A549 (cell line): ENCODE results near the gene CEP97. TPM values are rescaled to one million over a fixed set of nuclear protein-coding genes. Genes with fewer than 3 reads are reported as not detected.

Source experiments
- ATAC-seq, 2 experiments: fragments of 200-7000 bp in 1 of 2; fragments of >200 bp in 1 of 2; cut with Nextera tagmentation in 1 of 2; cut with Tn5 transposase in 1 of 2; 3 replicates each; pipeline versions ENCODE4 v1.8.0 to v1.9.1; 2018 to 2020; ENCODE audit warnings: mild to moderate bottlenecking in 1 of 2, moderate library complexity in 1 of 2
- CTCF ChIA-PET: fragments of 300-600 bp; sonication (Branson Sonifier 250); formaldehyde crosslinking; extraction: SDS; loops from one replicate; lab custom pipeline; 2021; ENCODE audit warnings: antibody characterized with exemption, inconsistent platforms; lab: Yijun Ruan, JAX
- POLR2A ChIA-PET: fragments of 350-600 bp; formaldehyde crosslinking; extraction: SDS; loops from one replicate; lab custom pipeline; 2021; ENCODE audit warnings: antibody characterized with exemption, inconsistent platforms; lab: Yijun Ruan, JAX
- DNase-seq, 2 experiments: peaks; one replicate each; pipeline versions ENCODE4 v3.0.0 to v3.0.0-alpha.2; 2011 to 2016; ENCODE audit warnings: low read depth in 1 of 2, low spot score in 1 of 2
- FAIRE-seq: peaks from 2 replicates; lab custom pipeline; 2011; peaks lifted over from hg19 to GRCh38; lab: Jason Lieb, UNC
- H3K27ac ChIP-seq, 2 experiments: fragments of >200 bp; sonication (Bioruptor Twin); formaldehyde crosslinking; 3 replicates each; pipeline ENCODE4 v1.5.1; 2016 to 2017
- H3K4me1 ChIP-seq: fragments of >200 bp; sonication (Bioruptor Twin); formaldehyde crosslinking; 3 replicates; pipeline ENCODE4 v1.6.1; 2016
- H3K4me2 ChIP-seq: fragments of >200 bp; sonication (Bioruptor Twin); formaldehyde crosslinking; 3 replicates; pipeline ENCODE4 v1.6.1; 2016
- H3K4me3 ChIP-seq: fragments of >200 bp; sonication (Bioruptor Twin); formaldehyde crosslinking; 3 replicates; pipeline ENCODE4 v1.5.1; 2016
- H3K9me3 ChIP-seq: fragments of >200 bp; sonication (Bioruptor Twin); formaldehyde crosslinking; 3 replicates; pipeline ENCODE4 v1.6.1; 2016
- CBX8 ChIP-seq: fragments of 200-600 bp; sonication (generic); IDR thresholded peaks from 2 replicates; pipeline ENCODE4 v1.6.1; 2016
- CHD4 ChIP-seq: fragments of 200-600 bp; sonication (generic); IDR thresholded peaks from 2 replicates; pipeline ENCODE4 v1.6.1; 2016; ENCODE audit warnings: antibody characterized with exemption, mild to moderate bottlenecking, borderline replicate concordance
- CTCF ChIP-seq: fragments of >200 bp; sonication (Bioruptor Twin); formaldehyde crosslinking; IDR thresholded peaks from 3 replicates; pipeline ENCODE4 v1.5.1; 2016
- EHF ChIP-seq: fragments of 250-450 bp; sonication (Bioruptor Pico); IDR thresholded peaks from 2 replicates; pipeline ENCODE4 v1.5.0; 2020; ENCODE audit warnings: mild to moderate bottlenecking
- EHMT2 ChIP-seq: fragments of 200-600 bp; sonication (generic); IDR thresholded peaks from 2 replicates; pipeline ENCODE4 v1.6.1; 2016; ENCODE audit warnings: antibody characterized with exemption, low read depth, mild to moderate bottlenecking, moderate library complexity
- EP300 ChIP-seq, 2 experiments: fragments of >200 bp; sonication (Bioruptor Twin); formaldehyde crosslinking; IDR thresholded peaks; 2 replicates in 1 of 2; 3 replicates in 1 of 2; pipeline ENCODE4 v1.6.1; 2016 to 2017
- ESRRA ChIP-seq: fragments of 150-350 bp; IDR thresholded peaks from 2 replicates; pipeline ENCODE4 v1.6.1; 2014; ENCODE audit warnings: mild to moderate bottlenecking, low read length, borderline replicate concordance
- GATA3 ChIP-seq: IDR thresholded peaks from 2 replicates; pipeline ENCODE4 v1.6.1; 2012; ENCODE audit warnings: borderline replicate concordance
- HDAC2 ChIP-seq: fragments of 200-600 bp; sonication (generic); IDR thresholded peaks from 2 replicates; pipeline ENCODE4 v1.6.1; 2016
- HMGXB4 ChIP-seq: fragments of 250-450 bp; sonication (Bioruptor Pico); IDR thresholded peaks from 2 replicates; pipeline ENCODE4 v1.5.0; 2021; ENCODE audit warnings: mild to moderate bottlenecking, moderate library complexity, borderline replicate concordance
- HOXB13 ChIP-seq: fragments of 250-450 bp; sonication (Bioruptor Pico); IDR thresholded peaks from 2 replicates; pipeline ENCODE4 v1.5.0; 2020; ENCODE audit warnings: low read depth, mild to moderate bottlenecking, moderate library complexity
- JUN ChIP-seq, 2 experiments: fragments of >200 bp; sonication (Bioruptor Twin); formaldehyde crosslinking; IDR thresholded peaks; 2 replicates in 1 of 2; 3 replicates in 1 of 2; pipeline ENCODE4 v1.6.1; 2016 to 2017
- KDM5A ChIP-seq: fragments of 200-600 bp; sonication (generic); IDR thresholded peaks from 2 replicates; pipeline ENCODE4 v1.6.1; 2016; ENCODE audit warnings: antibody characterized with exemption, mild to moderate bottlenecking
- MAFK ChIP-seq: fragments of 450-650 bp; IDR thresholded peaks from 2 replicates; pipeline ENCODE4 v1.6.1; 2014; ENCODE audit not compliant: partially characterized antibody
- MAZ ChIP-seq: fragments of 150-350 bp; IDR thresholded peaks from 2 replicates; pipeline ENCODE4 v1.6.1; 2014; ENCODE audit warnings: antibody characterized with exemption, low read depth, low read length, borderline replicate concordance
- MYC ChIP-seq: IDR thresholded peaks from 2 replicates; pipeline ENCODE4 v1.6.1; 2012; ENCODE audit warnings: mild to moderate bottlenecking, inconsistent platforms, low read length, improper control_type of control experiment, borderline replicate concordance
- NR3C1 ChIP-seq: fragments of >200 bp; sonication (Bioruptor Twin); formaldehyde crosslinking; IDR thresholded peaks from 3 replicates; pipeline ENCODE4 v1.6.1; 2017
- PHF8 ChIP-seq: fragments of 200-600 bp; sonication (generic); IDR thresholded peaks from 2 replicates; pipeline ENCODE4 v1.6.1; 2016; ENCODE audit warnings: low read depth, mild to moderate bottlenecking, antibody characterized with exemption, moderate library complexity, borderline replicate concordance
- POLR2A ChIP-seq: IDR thresholded peaks from 2 replicates; pipeline ENCODE4 v1.6.1; 2012; ENCODE audit warnings: mild to moderate bottlenecking, low read length
- RAD21 ChIP-seq, 2 experiments: fragments of >200 bp in 1 of 2; sonication (Bioruptor Twin) in 1 of 2; formaldehyde crosslinking in 1 of 2; IDR thresholded peaks in 1 of 2; conservative IDR thresholded peaks in 1 of 2; 2 replicates in 1 of 2; 3 replicates in 1 of 2; pipeline ENCODE4 v1.6.1; 2012 to 2018; ENCODE audit warnings: inconsistent platforms in 1 of 2
- RARB ChIP-seq: fragments of 250-450 bp; sonication (Bioruptor Pico); IDR thresholded peaks from 2 replicates; pipeline ENCODE4 v1.8.0; 2021; ENCODE audit warnings: mild to moderate bottlenecking, moderate library complexity
- RCOR1 ChIP-seq: fragments of 150-350 bp; IDR thresholded peaks from 2 replicates; pipeline ENCODE4 v1.6.1; 2014; ENCODE audit warnings: antibody characterized with exemption, low read length, low read depth
- RFX5 ChIP-seq: fragments of 450-650 bp; IDR thresholded peaks from 2 replicates; pipeline ENCODE4 v1.7.1; 2014; ENCODE audit warnings: antibody characterized with exemption, mild to moderate bottlenecking, moderate library complexity
- TP53 ChIP-seq: fragments of 250-450 bp; sonication (Bioruptor Pico); IDR thresholded peaks from 2 replicates; pipeline ENCODE4 v1.5.0; 2021; ENCODE audit warnings: mild to moderate bottlenecking, moderate library complexity
- USF2 ChIP-seq: fragments of 450-650 bp; IDR thresholded peaks from 2 replicates; pipeline ENCODE4 v1.6.1; 2014; ENCODE audit warnings: antibody characterized with exemption
- ZFP36 ChIP-seq: fragments of 450-650 bp; IDR thresholded peaks from 2 replicates; pipeline ENCODE4 v1.6.1; 2014; ENCODE audit warnings: borderline replicate concordance; ENCODE audit not compliant: partially characterized antibody
- WGBS: methylation state at CpG from one replicate; pipeline ENCODE4 v1.1.6; 2017; ENCODE audit errors: missing lambda C conversion rate; 5-methylcytosine and 5-hydroxymethylcytosine counted together
- polyA plus RNA-seq, 4 experiments: library from polyadenylated mRNA; depleted of rRNA in 3 of 4; stranded (reverse); fragments of >200 nt; fragmentation: RNase III in 1 of 4; extraction: RNeasy Plus Mini Kit Qiagen cat#74134 plus additional on column Dnase treatment in 1 of 4; gene quantifications; 2 replicates in 3 of 4; 3 replicates in 1 of 4; pipeline ENCODE4 v1.2.3, GENCODE V29; 2011 to 2017
- TF ChIP-seq, protein P1 (sequence below): IDR thresholded peaks from 2 replicates; pipeline ENCODE4 v1.6.1; 2012
- TF ChIP-seq, protein P2 (sequence below): fragments of 250-450 bp; sonication (Bioruptor Pico); IDR thresholded peaks from 2 replicates; pipeline ENCODE4 v1.5.0; 2020; ENCODE audit warnings: low read depth, mild to moderate bottlenecking, moderate library complexity

CEP97 gene
- polyA plus RNA-seq, 2 of the 4 experiments (the other 2 are of a cell fraction): 4.0 to 5.1 TPM

- ChIA-PET CTCF (interaction anchor here (1.2 kb wide), 1 partner anchor 24 kb away, joined by 8 read pairs; no protein-coding TSS in a partner anchor), POLR2A (interaction anchor here (0.5 to 2.9 kb wide), 4 partner anchors 54 to 390 kb away, joined by 3 to 13 read pairs (median 4); partner anchors contain the start of genes CEP97 and NFKBIZ)
- Histone ChIP-seq H3K4me2 (peak overlapping the region; percentile 90), H3K4me3 (peak overlapping the region; percentile 68), H3K4me1 (peaks cover 16% of the 10 kb centered on the region; the same call in 2 of the 3 replicates), H3K9me3 (no peaks in the 10 kb centered on the region), H3K27ac (peak overlapping the region; percentile 92 to 95)
- no peak for TF ChIP-seq TP53
- TF ChIP-seq MAFK: peak; percentile 61
- no peak for TF ChIP-seq CTCF
- TF ChIP-seq EP300 (IDR thresholded peaks at IDR 0.05): no peak
- TF ChIP-seq HDAC2: no peak
- TF ChIP-seq RCOR1: no peak
- no peak for TF ChIP-seq RFX5
- peak in 1 of 2 experiments; percentile 10; a peak in 3 of 6 replicates for ATAC-seq
- no peak for DNase-seq
- 37% methylated on average over 19 of the region's 21 CpGs for WGBS
- no peak for FAIRE-seq
Measured at GRCh38 chr3:101778385-101779046, 54.1 kb downstream of the CEP97 start.

DNA sequence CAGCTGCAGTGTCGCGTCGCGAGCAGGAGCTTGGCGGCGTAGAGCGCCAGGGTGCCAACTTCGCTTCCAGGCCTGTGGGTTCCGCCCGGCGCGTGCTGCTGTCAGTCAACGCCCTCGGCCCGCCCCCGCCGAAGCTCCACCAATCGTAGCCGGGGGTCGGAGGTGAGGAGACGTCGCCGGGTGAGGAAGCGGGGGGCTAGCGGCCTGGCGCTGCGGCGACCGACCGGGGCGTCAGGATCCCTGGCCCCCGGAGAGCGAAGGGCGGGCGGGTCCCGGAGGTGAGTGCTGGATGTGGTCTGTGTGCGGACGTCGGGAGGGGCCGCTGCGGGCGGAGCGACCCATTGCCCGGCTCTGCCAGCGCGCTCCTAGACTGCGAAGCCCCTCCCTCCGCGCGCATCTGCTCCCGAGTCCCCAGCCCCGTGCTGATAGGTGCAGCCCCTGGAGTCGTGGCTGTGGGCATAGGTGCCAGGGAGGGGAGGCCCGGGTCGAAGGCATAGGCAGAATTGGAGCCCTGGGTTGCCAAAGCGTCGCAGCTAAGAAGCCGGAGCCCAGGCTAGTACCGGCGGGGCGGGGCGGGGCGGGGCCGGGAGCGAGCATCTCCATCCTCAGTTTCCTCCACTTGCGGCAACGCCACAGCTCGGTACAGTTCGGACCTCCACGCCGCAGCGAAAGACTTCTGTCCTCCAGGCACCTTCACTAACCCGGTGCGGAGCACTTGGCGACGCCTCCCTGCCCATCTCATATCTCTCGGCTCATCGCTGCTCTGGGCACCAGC is 54.8 kb downstream of the CEP97 start, which contains the start of gene NXPE3:
NXPE3 (plus strand) TSS at position 165 of the 775 bp plus-strand sequence. CDS start 6,386 bp downstream, outside the sequence.
- no peaks in the 10 kb centered on the region for H3K9me3 ChIP-seq
- FAIRE-seq (no peak), DNase-seq (peak; percentile 85 to 90), ATAC-seq (peak; percentile 94 to 97)
- WGBS: 2% methylated on average over 44 of the region's 78 CpGs
- H3K27ac ChIP-seq: peak within 1 kb of the TSS; percentile 92 to 95
- ChIA-PET CTCF (interaction anchor here (0.7 to 1.2 kb wide), 2 partner anchors 23 to 102 kb away, joined by 3 to 8 read pairs; partner anchors contain the start of gene ZBTB11), POLR2A (interaction anchor here (0.5 to 2.9 kb wide), 8 partner anchors 39 to 389 kb away, joined by 3 to 13 read pairs (median 4); partner anchors contain the start of genes CEP97, NFKBIZ, PCNP and RPL24)
- peak within 1 kb of the TSS; percentile 90 for H3K4me2 ChIP-seq
- H3K4me1 ChIP-seq: peaks cover 16% of the 10 kb centered on the region; the same call in 2 of the 3 replicates
- H3K4me3 ChIP-seq: peak within 1 kb of the TSS; percentile 68
- TF ChIP-seq, protein P1, sequence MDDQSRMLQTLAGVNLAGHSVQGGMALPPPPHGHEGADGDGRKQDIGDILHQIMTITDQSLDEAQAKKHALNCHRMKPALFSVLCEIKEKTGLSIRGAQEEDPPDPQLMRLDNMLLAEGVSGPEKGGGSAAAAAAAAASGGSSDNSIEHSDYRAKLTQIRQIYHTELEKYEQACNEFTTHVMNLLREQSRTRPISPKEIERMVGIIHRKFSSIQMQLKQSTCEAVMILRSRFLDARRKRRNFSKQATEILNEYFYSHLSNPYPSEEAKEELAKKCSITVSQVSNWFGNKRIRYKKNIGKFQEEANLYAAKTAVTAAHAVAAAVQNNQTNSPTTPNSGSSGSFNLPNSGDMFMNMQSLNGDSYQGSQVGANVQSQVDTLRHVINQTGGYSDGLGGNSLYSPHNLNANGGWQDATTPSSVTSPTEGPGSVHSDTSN: peak; percentile 92
- TF ChIP-seq POLR2A (peak; percentile 71), EHF (CRISPR knock-in tag) (no peak), RARB (no peak), HOXB13 (no peak), CBX8 (no peak), MAFK (no peak), ZFP36 (no peak), EHMT2 (no peak), TP53 (no peak), MYC (no peak; the same call in 1 of the 2 replicates), MAZ (no peak), RFX5 (peak; percentile 26; the same call in 1 of the 2 replicates), JUN (IDR thresholded peaks at IDR 0.05) (peak in 1 of 2 experiments; percentile 60; a peak in 3 of 5 replicates), USF2 (peak; percentile 18; the same call in 1 of the 2 replicates), ESRRA (no peak), RCOR1 (no peak), GATA3 (no peak), CHD4 (no peak), PHF8 (peak; percentile 88; the same call in 1 of the 2 replicates), HDAC2 (no peak), KDM5A (no peak), RAD21 (conservative IDR thresholded peaks at IDR 0.05 in 1 of 2, IDR thresholded peaks at IDR 0.05 in 1 of 2) (no peak), NR3C1 (no peak), HMGXB4 (CRISPR knock-in tag) (no peak)
- TF ChIP-seq, protein P2, sequence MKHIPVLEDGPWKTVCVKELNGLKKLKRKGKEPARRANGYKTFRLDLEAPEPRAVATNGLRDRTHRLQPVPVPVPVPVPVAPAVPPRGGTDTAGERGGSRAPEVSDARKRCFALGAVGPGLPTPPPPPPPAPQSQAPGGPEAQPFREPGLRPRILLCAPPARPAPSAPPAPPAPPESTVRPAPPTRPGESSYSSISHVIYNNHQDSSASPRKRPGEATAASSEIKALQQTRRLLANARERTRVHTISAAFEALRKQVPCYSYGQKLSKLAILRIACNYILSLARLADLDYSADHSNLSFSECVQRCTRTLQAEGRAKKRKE: 0 out of 2 replicates have a peak, but pooled peaks have one; percentile 45
